Choroid plexus epithelial cell (primary cell): Measurements from ENCODE around the gene ESAM.

ENCODE experiments used
- DNase-seq: peaks from one replicate; pipeline ENCODE4 v3.0.0-alpha.2; 2010; ENCODE audit warnings: low read depth
- H3K4me3 ChIP-seq: 2 replicates; pipeline ENCODE4 v1.5.1; 2011; ENCODE audit warnings: low read depth, mild to moderate bottlenecking, control low read depth, low read length, moderate library complexity
- TF ChIP-seq, protein P1 (sequence below): conservative IDR thresholded peaks from 2 replicates; pipeline ENCODE4 v1.5.1; 2011; ENCODE audit warnings: low read depth, mild to moderate bottlenecking, control low read depth, inconsistent platforms, low read length, moderate library complexity

Gene ESAM

DNA sequence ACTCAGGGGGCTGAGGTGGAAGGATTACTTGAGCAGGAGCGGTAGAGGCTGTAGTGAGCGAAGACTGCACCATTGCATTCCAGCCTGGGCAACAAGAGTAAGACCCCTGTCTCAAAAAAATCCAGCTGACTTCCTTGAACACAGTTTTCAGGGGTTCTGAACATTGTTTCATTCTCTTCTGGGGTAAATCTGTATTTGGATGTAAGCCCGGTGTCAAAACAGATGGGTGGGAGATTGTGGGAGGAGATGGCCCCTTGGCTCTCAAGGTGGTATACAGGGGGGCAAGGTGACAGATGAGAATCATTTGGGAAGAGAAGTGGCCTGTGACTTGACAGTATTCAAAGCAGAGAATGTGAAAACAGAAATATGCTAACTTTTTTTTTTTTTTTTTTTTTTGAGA lies 4.8 kb downstream of the ESAM start:
- TF ChIP-seq, protein P1, sequence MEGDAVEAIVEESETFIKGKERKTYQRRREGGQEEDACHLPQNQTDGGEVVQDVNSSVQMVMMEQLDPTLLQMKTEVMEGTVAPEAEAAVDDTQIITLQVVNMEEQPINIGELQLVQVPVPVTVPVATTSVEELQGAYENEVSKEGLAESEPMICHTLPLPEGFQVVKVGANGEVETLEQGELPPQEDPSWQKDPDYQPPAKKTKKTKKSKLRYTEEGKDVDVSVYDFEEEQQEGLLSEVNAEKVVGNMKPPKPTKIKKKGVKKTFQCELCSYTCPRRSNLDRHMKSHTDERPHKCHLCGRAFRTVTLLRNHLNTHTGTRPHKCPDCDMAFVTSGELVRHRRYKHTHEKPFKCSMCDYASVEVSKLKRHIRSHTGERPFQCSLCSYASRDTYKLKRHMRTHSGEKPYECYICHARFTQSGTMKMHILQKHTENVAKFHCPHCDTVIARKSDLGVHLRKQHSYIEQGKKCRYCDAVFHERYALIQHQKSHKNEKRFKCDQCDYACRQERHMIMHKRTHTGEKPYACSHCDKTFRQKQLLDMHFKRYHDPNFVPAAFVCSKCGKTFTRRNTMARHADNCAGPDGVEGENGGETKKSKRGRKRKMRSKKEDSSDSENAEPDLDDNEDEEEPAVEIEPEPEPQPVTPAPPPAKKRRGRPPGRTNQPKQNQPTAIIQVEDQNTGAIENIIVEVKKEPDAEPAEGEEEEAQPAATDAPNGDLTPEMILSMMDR: no peak
- DNase-seq: no peak
- no peak overlapping the region for H3K4me3 ChIP-seq

DNA sequence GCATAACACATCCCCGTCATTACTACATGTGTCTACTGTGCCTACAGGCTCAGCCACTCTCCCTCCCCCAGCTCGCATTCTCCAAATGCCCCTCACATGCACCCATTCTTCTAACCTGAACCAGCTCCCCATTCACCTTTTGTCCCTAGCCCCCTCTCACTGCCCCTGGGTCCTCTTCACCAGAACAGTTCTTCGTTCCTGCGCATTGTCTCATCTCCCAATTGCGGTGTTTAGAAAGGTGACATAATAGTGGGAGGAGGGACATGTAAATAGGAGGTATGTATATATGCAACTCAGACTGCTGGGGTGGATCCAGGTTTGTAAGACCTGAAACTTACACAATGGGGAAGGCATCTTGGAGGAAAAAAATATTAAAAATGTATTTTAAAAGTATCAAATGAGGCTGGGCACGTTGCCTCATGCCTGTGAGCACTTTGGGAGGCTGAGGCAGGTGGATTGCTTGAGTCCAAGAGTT lies 5.3 kb downstream of the ESAM start:
- TF ChIP-seq, protein P1: no peak
- DNase-seq: no peak

DNA sequence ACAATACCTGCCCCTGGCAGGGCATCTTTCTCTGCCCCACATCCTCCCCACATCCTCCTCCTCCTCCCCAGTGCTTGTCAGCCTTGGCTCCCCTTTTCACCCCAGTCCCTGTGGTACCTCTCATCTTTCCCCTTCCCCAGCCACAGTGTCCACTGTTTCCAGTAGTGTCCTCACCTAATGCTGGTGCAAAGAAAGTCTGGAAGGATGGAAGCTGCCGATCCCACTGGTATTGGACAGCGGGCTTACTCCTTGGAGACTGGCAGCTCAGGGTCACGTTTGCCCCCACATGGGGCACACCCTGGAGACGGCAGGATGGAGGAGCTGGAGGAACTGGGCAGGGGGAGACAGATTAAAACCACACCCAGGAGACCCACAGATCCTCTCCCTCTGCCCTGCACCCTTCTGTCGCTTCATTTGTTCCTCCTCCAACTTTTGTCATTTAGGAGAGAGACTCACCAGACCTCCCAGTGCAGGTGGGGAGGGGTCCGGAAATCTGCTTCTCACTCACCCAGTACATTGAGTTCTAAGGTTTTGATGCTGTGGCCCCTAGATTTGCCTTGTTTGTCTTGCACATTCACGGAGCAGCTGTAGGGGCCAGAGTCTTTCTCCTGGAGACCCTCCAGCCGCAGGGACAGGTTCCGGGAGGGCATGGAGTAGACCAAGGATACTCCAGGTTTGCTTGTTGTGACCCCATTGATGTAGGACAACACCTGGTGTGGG lies 5.9 kb downstream of the ESAM start:
- DNase-seq: no peak

More for the DNA sequence above, 5.3 kb downstream of the ESAM start:
- no peak overlapping the region for H3K4me3 ChIP-seq

GRCh38 chr11:124754710-124755109 lies 7.4 kb downstream of the ESAM start:
- no peak for DNase-seq
- TF ChIP-seq, protein P1: no peak
- H3K4me3 ChIP-seq: no peak overlapping the region

More for the DNA sequence above, 5.9 kb downstream of the ESAM start:
- no peak overlapping the region for H3K4me3 ChIP-seq
- TF ChIP-seq, protein P1: no peak

DNA sequence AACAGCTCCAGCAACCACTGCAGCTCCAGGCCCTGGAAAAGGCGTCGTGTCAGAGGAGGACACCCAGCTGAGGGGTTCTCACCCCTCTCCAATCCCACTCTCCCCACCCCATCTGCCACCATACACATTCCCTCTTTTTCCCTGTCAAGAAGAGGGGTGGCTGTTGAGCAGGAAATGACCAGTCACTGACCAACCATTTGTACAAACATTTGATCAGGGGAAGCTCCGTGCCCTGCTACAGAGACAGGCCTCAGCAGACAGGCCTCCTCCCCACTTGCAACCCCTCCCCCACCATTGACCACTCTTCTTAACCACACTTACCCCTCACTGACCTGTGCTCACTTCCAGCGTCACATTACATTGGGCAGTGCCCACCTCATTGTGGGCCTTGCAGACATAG lies 7.8 kb downstream of the ESAM start:
- H3K4me3 ChIP-seq: no peak overlapping the region
- TF ChIP-seq, protein P1: no peak
- no peak for DNase-seq

DNA sequence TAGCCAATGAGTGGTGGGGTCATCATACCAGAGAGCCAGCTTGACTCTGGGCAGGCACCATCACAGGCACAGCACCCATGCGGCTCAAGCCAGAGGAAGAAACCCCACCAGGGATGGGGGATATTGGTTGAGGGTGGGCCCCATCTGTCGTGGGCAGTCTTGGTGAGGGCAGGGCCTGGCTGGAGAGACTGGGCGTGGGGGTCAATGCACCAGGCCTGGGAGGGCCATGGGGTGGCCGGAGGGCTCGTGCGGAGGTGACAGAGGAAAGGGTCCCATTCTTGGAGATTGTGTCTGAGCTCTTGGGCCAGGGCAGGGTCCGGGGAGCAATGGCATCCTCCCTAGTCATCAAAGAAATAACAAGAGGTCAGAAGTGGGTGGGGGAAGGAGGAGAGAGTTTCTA lies 8.5 kb downstream of the ESAM start:
- DNase-seq: no peak
- TF ChIP-seq, protein P1: no peak
- H3K4me3 ChIP-seq: no peak overlapping the region

DNA sequence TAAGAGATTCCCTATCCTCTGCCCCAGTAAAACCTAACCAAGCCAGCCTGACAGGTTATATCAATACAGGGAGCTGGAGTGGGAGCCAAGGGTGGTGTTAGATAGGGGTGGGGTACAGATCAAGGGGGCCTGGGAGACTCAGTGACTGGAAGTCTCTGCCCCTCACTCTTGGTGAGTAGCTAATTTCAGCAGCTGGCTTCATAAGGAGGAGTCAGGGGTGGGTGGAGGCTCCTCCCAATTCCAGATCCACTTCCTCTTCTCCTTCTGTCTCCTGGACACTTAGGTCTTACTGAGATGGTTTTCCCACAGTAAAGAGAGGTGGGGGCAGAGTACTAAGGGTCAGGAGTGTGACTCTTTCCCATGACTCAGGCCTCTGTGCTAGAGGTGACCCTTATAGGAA lies 8.9 kb downstream of the ESAM start:
- TF ChIP-seq, protein P1: no peak
- no peak overlapping the region for H3K4me3 ChIP-seq
- no peak for DNase-seq
